GM23338 (cell line): ENCODE measurements around the gene CPNE5. TPM values are rescaled to one million over a fixed set of nuclear protein-coding genes. Genes with fewer than 3 reads are reported as not detected.

Experiments used
- ATAC-seq: fragments of 200-7000 bp; cut with Tn5 transposase; 3 replicates; pipeline ENCODE4 v1.9.1; 2020
- DNase-seq: peaks from one replicate; pipeline ENCODE4 v3.0.0-alpha.2; 2015; ENCODE audit warnings: low spot score
- H2AFZ ChIP-seq: fragments of 200-600 bp; sonication (generic); 2 replicates; pipeline ENCODE4 v1.8.0; 2016; ENCODE audit warnings: antibody characterized with exemption, mild to moderate bottlenecking, moderate library complexity
- H3F3A ChIP-seq: fragments of 200-600 bp; sonication (generic); replicated peaks from 2 replicates; pipeline ENCODE4 v1.8.0; 2017; ENCODE audit warnings: antibody characterized with exemption, mixed run types, low read depth
- H3K27ac ChIP-seq: fragments of 200-600 bp; sonication (generic); 2 replicates; pipeline ENCODE4 v1.6.1; 2016; ENCODE audit warnings: low read depth
- H3K27me3 ChIP-seq: fragments of 200-600 bp; sonication (generic); 2 replicates; pipeline ENCODE4 v1.8.0; 2016; ENCODE audit warnings: mild to moderate bottlenecking, mixed run types, moderate library complexity; ENCODE audit not compliant: insufficient read depth
- H3K36me3 ChIP-seq: fragments of 200-600 bp; sonication (generic); 2 replicates; pipeline ENCODE4 v1.8.0; 2016; ENCODE audit warnings: mild to moderate bottlenecking; ENCODE audit not compliant: insufficient read depth
- H3K4me1 ChIP-seq: fragments of 200-600 bp; sonication (generic); 2 replicates; pipeline ENCODE4 v1.8.0; 2016; ENCODE audit warnings: mild to moderate bottlenecking, moderate library complexity; ENCODE audit not compliant: insufficient read depth
- H3K4me2 ChIP-seq: fragments of 200-600 bp; sonication (generic); 2 replicates; pipeline ENCODE4 v1.7.1; 2017; ENCODE audit warnings: mixed run types
- H3K4me3 ChIP-seq: fragments of 200-600 bp; sonication (generic); 2 replicates; pipeline ENCODE4 v1.6.1; 2016; ENCODE audit warnings: mixed run types
- H3K79me2 ChIP-seq: fragments of 200-600 bp; sonication (generic); replicated peaks from 2 replicates; pipeline ENCODE4 v1.8.0; 2017; ENCODE audit warnings: mild to moderate bottlenecking; ENCODE audit not compliant: insufficient read depth
- H3K9me2 ChIP-seq: fragments of 200-600 bp; sonication (generic); 2 replicates; pipeline ENCODE4 v1.8.0; 2017; ENCODE audit not compliant: insufficient read depth
- H4K20me1 ChIP-seq: fragments of 200-600 bp; sonication (generic); replicated peaks from 2 replicates; pipeline ENCODE4 v1.8.0; 2017; ENCODE audit warnings: mild to moderate bottlenecking; ENCODE audit not compliant: insufficient read depth
- H3K27ac Mint-ChIP-seq: 2 replicates; pipeline ENCODE4 v1.8.0; 2020; ENCODE audit warnings: inconsistent platforms, mild to moderate bottlenecking, moderate library complexity, mixed read lengths
- H3K27me3 Mint-ChIP-seq: 3 replicates; pipeline ENCODE4 v1.8.0; 2022; ENCODE audit warnings: low read depth, mild to moderate bottlenecking, moderate library complexity, mixed read lengths, inconsistent platforms; ENCODE audit not compliant: insufficient read depth, poor library complexity
- H3K36me3 Mint-ChIP-seq: 3 replicates; pipeline ENCODE4 v1.8.0; 2021; ENCODE audit warnings: low read depth, mild to moderate bottlenecking, inconsistent platforms, moderate library complexity, mixed read lengths
- H3K4me1 Mint-ChIP-seq: 3 replicates; pipeline ENCODE4 v1.8.0; 2020; ENCODE audit warnings: mild to moderate bottlenecking, inconsistent platforms, mixed read lengths
- H3K4me3 Mint-ChIP-seq: 3 replicates; pipeline ENCODE4 v1.8.0; 2021; ENCODE audit warnings: moderate library complexity, mild to moderate bottlenecking, inconsistent platforms, mixed read lengths
- H3K9me3 Mint-ChIP-seq: 3 replicates; pipeline ENCODE4 v1.8.0; 2020; ENCODE audit warnings: moderate library complexity, mild to moderate bottlenecking, inconsistent platforms, mixed read lengths
- CTCF ChIP-seq, 2 experiments: fragments of 200-600 bp in 1 of 2; sonication (generic) in 1 of 2; conservative IDR thresholded peaks; 2 replicates each; pipeline versions ENCODE4 v1.5.1 to v1.6.1; 2016 to 2017; ENCODE audit warnings: antibody characterized with exemption in 2 of 2, low read depth in 2 of 2, mild to moderate bottlenecking in 2 of 2, moderate library complexity in 1 of 2
- POLR2AphosphoS5 ChIP-seq: IDR thresholded peaks from 2 replicates; pipeline ENCODE4 v1.6.1; 2016; ENCODE audit warnings: antibody characterized with exemption, low read depth
- STAT1 ChIP-seq: IDR thresholded peaks from one replicate; pipeline ENCODE4 v1.6.1; 2016; ENCODE audit warnings: antibody characterized with exemption; ENCODE audit not compliant: unreplicated experiment
- ZNF331 ChIP-seq: fragments of 250-450 bp; sonication (Bioruptor Pico); IDR thresholded peaks from 2 replicates; pipeline ENCODE4 v1.5.0; 2020; ENCODE audit warnings: low read depth, mild to moderate bottlenecking, moderate library complexity
- polyA plus RNA-seq: library from polyadenylated mRNA; unstranded; fragments of >200 nt; fragmentation: Nextera tagmentation; extraction: Ambion mirVana; gene quantifications from 2 replicates; pipeline ENCODE4 v1.2.1, GENCODE V29; 2016
- total RNA-seq: library from RNA; depleted of rRNA; stranded (reverse); fragments of >200 nt; shearing (Covaris generic); gene quantifications from 2 replicates; pipeline ENCODE4 v1.2.3, GENCODE V29; 2014
- TF ChIP-seq, protein P1 (sequence below): fragments of 250-450 bp; sonication (Bioruptor Pico); IDR thresholded peaks from 2 replicates; pipeline ENCODE4 v1.5.0; 2020; ENCODE audit warnings: mild to moderate bottlenecking, moderate library complexity
- TF ChIP-seq, protein P2 (sequence below): IDR thresholded peaks from 2 replicates; pipeline ENCODE4 v1.6.1; 2016; ENCODE audit warnings: antibody characterized with exemption

Gene CPNE5
- total and polyA plus RNA-seq, 2 experiments from 2014 or later: 0.14 to 0.42 TPM

DNA sequence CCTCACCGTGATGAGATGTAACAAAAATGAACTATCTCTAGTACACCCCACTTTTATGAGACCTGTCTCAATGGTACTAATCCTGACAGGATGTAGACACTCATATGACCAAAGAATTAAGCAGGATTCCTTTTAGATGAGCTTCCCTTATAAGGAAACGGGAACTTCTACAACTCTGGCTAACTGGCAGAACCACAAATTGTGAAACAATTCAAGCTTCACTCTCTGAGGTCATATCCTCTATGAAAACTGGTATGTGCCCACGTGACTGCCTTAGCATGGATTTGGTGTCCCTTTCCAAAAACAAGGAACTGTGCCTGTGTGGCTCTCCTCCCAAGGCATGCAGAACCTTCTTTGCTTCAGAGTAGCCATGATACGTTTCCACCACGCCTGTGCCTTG, 14.1 kb upstream of the CPNE5 start (continued):
- TF ChIP-seq, protein P1, sequence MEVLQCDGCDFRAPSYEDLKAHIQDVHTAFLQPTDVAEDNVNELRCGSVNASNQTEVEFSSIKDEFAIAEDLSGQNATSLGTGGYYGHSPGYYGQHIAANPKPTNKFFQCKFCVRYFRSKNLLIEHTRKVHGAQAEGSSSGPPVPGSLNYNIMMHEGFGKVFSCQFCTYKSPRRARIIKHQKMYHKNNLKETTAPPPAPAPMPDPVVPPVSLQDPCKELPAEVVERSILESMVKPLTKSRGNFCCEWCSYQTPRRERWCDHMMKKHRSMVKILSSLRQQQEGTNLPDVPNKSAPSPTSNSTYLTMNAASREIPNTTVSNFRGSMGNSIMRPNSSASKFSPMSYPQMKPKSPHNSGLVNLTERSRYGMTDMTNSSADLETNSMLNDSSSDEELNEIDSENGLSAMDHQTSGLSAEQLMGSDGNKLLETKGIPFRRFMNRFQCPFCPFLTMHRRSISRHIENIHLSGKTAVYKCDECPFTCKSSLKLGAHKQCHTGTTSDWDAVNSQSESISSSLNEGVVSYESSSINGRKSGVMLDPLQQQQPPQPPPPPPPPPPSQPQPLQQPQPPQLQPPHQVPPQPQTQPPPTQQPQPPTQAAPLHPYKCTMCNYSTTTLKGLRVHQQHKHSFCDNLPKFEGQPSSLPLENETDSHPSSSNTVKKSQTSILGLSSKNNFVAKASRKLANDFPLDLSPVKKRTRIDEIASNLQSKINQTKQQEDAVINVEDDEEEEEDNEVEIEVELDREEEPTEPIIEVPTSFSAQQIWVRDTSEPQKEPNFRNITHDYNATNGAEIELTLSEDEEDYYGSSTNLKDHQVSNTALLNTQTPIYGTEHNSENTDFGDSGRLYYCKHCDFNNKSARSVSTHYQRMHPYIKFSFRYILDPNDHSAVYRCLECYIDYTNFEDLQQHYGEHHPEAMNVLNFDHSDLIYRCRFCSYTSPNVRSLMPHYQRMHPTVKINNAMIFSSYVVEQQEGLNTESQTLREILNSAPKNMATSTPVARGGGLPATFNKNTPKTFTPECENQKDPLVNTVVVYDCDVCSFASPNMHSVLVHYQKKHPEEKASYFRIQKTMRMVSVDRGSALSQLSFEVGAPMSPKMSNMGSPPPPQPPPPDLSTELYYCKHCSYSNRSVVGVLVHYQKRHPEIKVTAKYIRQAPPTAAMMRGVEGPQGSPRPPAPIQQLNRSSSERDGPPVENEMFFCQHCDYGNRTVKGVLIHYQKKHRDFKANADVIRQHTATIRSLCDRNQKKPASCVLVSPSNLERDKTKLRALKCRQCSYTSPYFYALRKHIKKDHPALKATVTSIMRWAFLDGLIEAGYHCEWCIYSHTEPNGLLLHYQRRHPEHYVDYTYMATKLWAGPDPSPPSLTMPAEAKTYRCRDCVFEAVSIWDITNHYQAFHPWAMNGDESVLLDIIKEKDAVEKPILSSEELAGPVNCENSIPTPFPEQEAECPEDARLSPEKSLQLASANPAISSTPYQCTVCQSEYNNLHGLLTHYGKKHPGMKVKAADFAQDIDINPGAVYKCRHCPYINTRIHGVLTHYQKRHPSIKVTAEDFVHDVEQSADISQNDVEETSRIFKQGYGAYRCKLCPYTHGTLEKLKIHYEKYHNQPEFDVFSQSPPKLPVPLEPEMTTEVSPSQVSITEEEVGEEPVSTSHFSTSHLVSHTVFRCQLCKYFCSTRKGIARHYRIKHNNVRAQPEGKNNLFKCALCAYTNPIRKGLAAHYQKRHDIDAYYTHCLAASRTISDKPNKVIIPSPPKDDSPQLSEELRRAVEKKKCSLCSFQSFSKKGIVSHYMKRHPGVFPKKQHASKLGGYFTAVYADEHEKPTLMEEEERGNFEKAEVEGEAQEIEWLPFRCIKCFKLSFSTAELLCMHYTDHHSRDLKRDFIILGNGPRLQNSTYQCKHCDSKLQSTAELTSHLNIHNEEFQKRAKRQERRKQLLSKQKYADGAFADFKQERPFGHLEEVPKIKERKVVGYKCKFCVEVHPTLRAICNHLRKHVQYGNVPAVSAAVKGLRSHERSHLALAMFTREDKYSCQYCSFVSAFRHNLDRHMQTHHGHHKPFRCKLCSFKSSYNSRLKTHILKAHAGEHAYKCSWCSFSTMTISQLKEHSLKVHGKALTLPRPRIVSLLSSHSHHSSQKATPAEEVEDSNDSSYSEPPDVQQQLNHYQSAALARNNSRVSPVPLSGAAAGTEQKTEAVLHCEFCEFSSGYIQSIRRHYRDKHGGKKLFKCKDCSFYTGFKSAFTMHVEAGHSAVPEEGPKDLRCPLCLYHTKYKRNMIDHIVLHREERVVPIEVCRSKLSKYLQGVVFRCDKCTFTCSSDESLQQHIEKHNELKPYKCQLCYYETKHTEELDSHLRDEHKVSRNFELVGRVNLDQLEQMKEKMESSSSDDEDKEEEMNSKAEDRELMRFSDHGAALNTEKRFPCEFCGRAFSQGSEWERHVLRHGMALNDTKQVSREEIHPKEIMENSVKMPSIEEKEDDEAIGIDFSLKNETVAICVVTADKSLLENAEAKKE (CRISPR knock-in tag): no peak
- TF ChIP-seq ZNF331 (CRISPR knock-in tag) (no peak), STAT1 (no peak), POLR2AphosphoS5 (no peak)
- TF ChIP-seq, protein P2, sequence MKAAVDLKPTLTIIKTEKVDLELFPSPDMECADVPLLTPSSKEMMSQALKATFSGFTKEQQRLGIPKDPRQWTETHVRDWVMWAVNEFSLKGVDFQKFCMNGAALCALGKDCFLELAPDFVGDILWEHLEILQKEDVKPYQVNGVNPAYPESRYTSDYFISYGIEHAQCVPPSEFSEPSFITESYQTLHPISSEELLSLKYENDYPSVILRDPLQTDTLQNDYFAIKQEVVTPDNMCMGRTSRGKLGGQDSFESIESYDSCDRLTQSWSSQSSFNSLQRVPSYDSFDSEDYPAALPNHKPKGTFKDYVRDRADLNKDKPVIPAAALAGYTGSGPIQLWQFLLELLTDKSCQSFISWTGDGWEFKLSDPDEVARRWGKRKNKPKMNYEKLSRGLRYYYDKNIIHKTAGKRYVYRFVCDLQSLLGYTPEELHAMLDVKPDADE: no peak

- Mint-ChIP-seq H3K9me3 (peaks cover 5% of the 10 kb centered on the region; the same call in 2 of the 3 replicates), H3K4me3 (no peak overlapping the region), H3K27me3 (peaks cover 11% of the 10 kb centered on the region), H3K27ac (no peak overlapping the region), H3K4me1 (peaks cover 37% of the 10 kb centered on the region), H3K36me3 (peaks cover 43% of the 10 kb centered on the region)
- no peak overlapping the region for H2AFZ ChIP-seq
- H3K4me1 ChIP-seq: peaks cover 20% of the 10 kb centered on the region
- no peak overlapping the region for H3K27ac ChIP-seq
- ATAC-seq (no peak), DNase-seq (no peak)
- no peak overlapping the region for H3K4me3 ChIP-seq
- H3F3A ChIP-seq: peaks cover 22% of the 10 kb centered on the region
- no peaks in the 10 kb centered on the region for H3K9me2 ChIP-seq
- H3K27me3 ChIP-seq: no peaks in the 10 kb centered on the region
- peaks cover 10% of the 10 kb centered on the region for H4K20me1 ChIP-seq
- H3K79me2 ChIP-seq: peaks cover 14% of the 10 kb centered on the region
- no peak overlapping the region for H3K4me2 ChIP-seq
- peaks cover 22% of the 10 kb centered on the region for H3K36me3 ChIP-seq
- TF ChIP-seq CTCF (conservative IDR thresholded peaks at IDR 0.05; ENCODE audit: low read depth in 2 of 2) (no peak), STAT1 (no peak), ZNF331 (CRISPR knock-in tag) (no peak)
Observed at GRCh38 chr6:36852481-36853147, 13.4 kb upstream of the CPNE5 start.
